Measurements from ENCODE around the gene SLC6A2. TPM values are rescaled to one million over a fixed set of nuclear protein-coding genes. Genes with fewer than 3 reads are reported as not detected.

The SLC6A2 gene
- total RNA-seq, 1 donor from 2014 or later: not detected

DNA sequence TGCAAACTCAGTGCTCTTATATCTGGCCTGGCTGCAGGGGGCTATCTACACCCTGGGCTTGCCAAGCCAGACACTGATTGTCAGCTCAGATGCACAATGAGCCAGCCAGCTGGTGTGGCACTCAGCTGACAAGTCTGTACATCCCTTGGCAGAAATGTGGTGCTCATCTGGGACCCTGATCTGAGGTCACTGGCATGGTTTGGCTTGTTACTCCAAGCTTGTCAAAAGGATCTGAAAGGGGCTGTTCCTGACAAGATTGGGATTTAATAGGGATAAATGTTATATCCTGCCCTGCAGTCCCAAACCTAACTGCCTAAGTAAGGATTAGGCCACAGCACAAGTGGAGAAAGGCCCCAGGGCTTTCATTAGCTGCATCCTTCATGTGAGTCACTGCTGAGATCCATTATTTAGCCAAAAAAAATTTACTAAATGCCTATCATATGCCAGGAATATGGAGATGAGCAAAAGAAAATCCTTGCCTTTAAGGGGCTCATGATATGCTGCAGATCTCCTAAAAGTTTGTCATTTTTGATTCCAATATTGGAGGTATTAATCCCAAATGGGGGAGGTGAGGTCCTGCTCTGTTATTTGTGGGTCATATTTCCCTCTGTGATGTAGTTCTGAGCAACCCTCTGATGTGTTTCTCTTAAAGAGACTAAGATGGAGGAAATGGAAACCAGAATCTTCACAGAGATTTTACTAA lies 6.3 kb downstream of the SLC6A2 start:
- Mint-ChIP-seq H3K4me3 (no peak overlapping the region), H3K36me3 (no peaks in the 10 kb centered on the region), H3K27ac (no peak overlapping the region), H3K9me3 (peaks cover 1% of the 10 kb centered on the region), H3K27me3 (ENCODE audit: insufficient read depth, low read depth) (peaks cover 19% of the 10 kb centered on the region), H3K4me1 (peaks cover 3% of the 10 kb centered on the region)
- no peak for DNase-seq (ENCODE audit: low spot score)
- Histone ChIP-seq H3K9ac (no peak overlapping the region), H3K79me2 (ENCODE audit: low read depth) (no peaks in the 10 kb centered on the region), H2AFZ (replicated peaks) (no peak overlapping the region), H3K27ac (no peak overlapping the region), H3K4me2 (no peak overlapping the region), H4K20me1 (ENCODE audit: low read depth) (no peaks in the 10 kb centered on the region), H3K4me3 (no peak overlapping the region), H3K36me3 (no peaks in the 10 kb centered on the region), H3K9me3 (ENCODE audit: low read depth) (no peaks in the 10 kb centered on the region), H3F3A (ENCODE audit: low read depth) (no peaks in the 10 kb centered on the region), H3K4me1 (no peaks in the 10 kb centered on the region), H3K27me3 (peaks cover 40% of the 10 kb centered on the region)
- TF ChIP-seq EZH2 (IDR thresholded peaks at IDR 0.05): no peak
- TF ChIP-seq CTCF (IDR thresholded peaks at IDR 0.05): no peak
- no peak for TF ChIP-seq EZH2phosphoT487 (IDR thresholded peaks at IDR 0.05)

- peaks cover 35% of the 10 kb centered on the region for H3K27me3 ChIP-seq
- Mint-ChIP-seq H3K27me3 (ENCODE audit: insufficient read depth, low read depth) (peaks cover 21% of the 10 kb centered on the region), H3K4me1 (peaks cover 3% of the 10 kb centered on the region)
Observed at GRCh38 chr16:55662644-55663031, 6.8 kb downstream of the SLC6A2 start.

GRCh38 chr16:55663225-55663624 lies 7.4 kb downstream of the SLC6A2 start:
- Histone ChIP-seq H3K79me2 (ENCODE audit: low read depth) (no peaks in the 10 kb centered on the region), H3K9me3 (ENCODE audit: low read depth) (no peaks in the 10 kb centered on the region), H2AFZ (replicated peaks) (no peak overlapping the region), H4K20me1 (ENCODE audit: low read depth) (no peaks in the 10 kb centered on the region), H3K4me3 (no peak overlapping the region), H3K9ac (no peak overlapping the region), H3K27ac (no peak overlapping the region), H3K36me3 (no peaks in the 10 kb centered on the region), H3K4me2 (no peak overlapping the region), H3F3A (ENCODE audit: low read depth) (no peaks in the 10 kb centered on the region), H3K27me3 (peaks cover 29% of the 10 kb centered on the region), H3K4me1 (no peaks in the 10 kb centered on the region)
- no peaks in the 10 kb centered on the region for H3K36me3 Mint-ChIP-seq
- no peak overlapping the region for H3K4me3 Mint-ChIP-seq
- TF ChIP-seq EZH2phosphoT487 (IDR thresholded peaks at IDR 0.05) (no peak), EZH2 (IDR thresholded peaks at IDR 0.05) (no peak), CTCF (IDR thresholded peaks at IDR 0.05) (no peak)
- no peak overlapping the region for H3K27ac Mint-ChIP-seq
- H3K27me3 Mint-ChIP-seq (ENCODE audit: insufficient read depth, low read depth): peaks cover 15% of the 10 kb centered on the region
- peaks cover 1% of the 10 kb centered on the region for H3K9me3 Mint-ChIP-seq
- DNase-seq (ENCODE audit: low spot score): no peak
- peaks cover 4% of the 10 kb centered on the region for H3K4me1 Mint-ChIP-seq

More at GRCh38 chr16:55662644-55663031, 6.8 kb downstream of the SLC6A2 start:
- H3K27ac Mint-ChIP-seq: no peak overlapping the region
- Histone ChIP-seq H4K20me1 (ENCODE audit: low read depth) (no peaks in the 10 kb centered on the region), H2AFZ (replicated peaks) (no peak overlapping the region), H3K9me3 (ENCODE audit: low read depth) (no peaks in the 10 kb centered on the region), H3K4me3 (no peak overlapping the region), H3K4me1 (no peaks in the 10 kb centered on the region), H3K27ac (no peak overlapping the region), H3K9ac (no peak overlapping the region), H3K79me2 (ENCODE audit: low read depth) (no peaks in the 10 kb centered on the region), H3K4me2 (no peak overlapping the region), H3F3A (ENCODE audit: low read depth) (no peaks in the 10 kb centered on the region), H3K36me3 (no peaks in the 10 kb centered on the region)
- H3K9me3 Mint-ChIP-seq: peaks cover 1% of the 10 kb centered on the region
- DNase-seq (ENCODE audit: low spot score): no peak
- H3K36me3 Mint-ChIP-seq: no peaks in the 10 kb centered on the region
- H3K4me3 Mint-ChIP-seq: no peak overlapping the region
- TF ChIP-seq EZH2phosphoT487 (IDR thresholded peaks at IDR 0.05): no peak
- no peak for TF ChIP-seq CTCF (IDR thresholded peaks at IDR 0.05)
- TF ChIP-seq EZH2 (IDR thresholded peaks at IDR 0.05): no peak

Measured in neural progenitor cell (in vitro differentiated cells).